ENCODE data around the gene IGSF3. TPM values are rescaled to one million over a fixed set of nuclear protein-coding genes. Genes with fewer than 3 reads are reported as not detected.

IGSF3 gene
- total and polyA plus RNA-seq, 7 donors: 0.34 to 1.2 (median 0.49) TPM

GRCh38 chr1:116712510-116712909 is 45.0 kb upstream of the IGSF3 start:
- ATAC-seq (no peak), DNase-seq (no peak)
- Histone ChIP-seq H3K36me3 (ENCODE audit: insufficient read depth in 1 of 2, low read depth in 1 of 2) (no peaks in the 10 kb centered on the region), H3K27me3 (ENCODE audit: insufficient read depth in 3 of 3, low read length in 2 of 3) (peaks cover 0 to 6% (median 2%) of the 10 kb centered on the region in 3 donors), H3K27ac (no peak overlapping the region), H3K4me1 (no peaks in the 10 kb centered on the region), H3K4me3 (no peak overlapping the region), H3K9me3 (no peaks in the 10 kb centered on the region)
- intact Hi-C loops (cut with DNase I): no loop called here
- TF ChIP-seq CTCF (IDR thresholded peaks at IDR 0.05): no peak
- WGBS, 3 donors: 63 to 76% (median 73%) methylated on average over 6 of the region's 6 CpGs

- H3K27ac ChIP-seq: no peak overlapping the region
- H3K27me3 ChIP-seq (ENCODE audit: insufficient read depth in 3 of 3, low read length in 2 of 3): peaks cover 0 to 6% (median 2%) of the 10 kb centered on the region in 3 donors
- WGBS, 3 donors: 44 to 80% (median 53%) methylated on average over 2 of the region's 2 CpGs
- H3K9me3 ChIP-seq: no peaks in the 10 kb centered on the region
- H3K36me3 ChIP-seq (ENCODE audit: insufficient read depth in 1 of 2, low read depth in 1 of 2): no peaks in the 10 kb centered on the region
- H3K4me3 ChIP-seq: no peak overlapping the region
- DNase-seq (no peak), ATAC-seq (no peak)
- H3K4me1 ChIP-seq: no peaks in the 10 kb centered on the region
- no peak for TF ChIP-seq CTCF (IDR thresholded peaks at IDR 0.05)
- intact Hi-C loops (cut with DNase I): no loop called here
These were observed 43.8 kb upstream of the IGSF3 start for GRCh38 chr1:116711263-116711840.

- WGBS, 3 donors: 57 to 72% (median 60%) methylated on average over 2 of the region's 2 CpGs
- H3K36me3 ChIP-seq (ENCODE audit: insufficient read depth in 1 of 2, low read depth in 1 of 2): no peaks in the 10 kb centered on the region
These were observed 43.1 kb upstream of the IGSF3 start for GRCh38 chr1:116710420-116711262.

DNA sequence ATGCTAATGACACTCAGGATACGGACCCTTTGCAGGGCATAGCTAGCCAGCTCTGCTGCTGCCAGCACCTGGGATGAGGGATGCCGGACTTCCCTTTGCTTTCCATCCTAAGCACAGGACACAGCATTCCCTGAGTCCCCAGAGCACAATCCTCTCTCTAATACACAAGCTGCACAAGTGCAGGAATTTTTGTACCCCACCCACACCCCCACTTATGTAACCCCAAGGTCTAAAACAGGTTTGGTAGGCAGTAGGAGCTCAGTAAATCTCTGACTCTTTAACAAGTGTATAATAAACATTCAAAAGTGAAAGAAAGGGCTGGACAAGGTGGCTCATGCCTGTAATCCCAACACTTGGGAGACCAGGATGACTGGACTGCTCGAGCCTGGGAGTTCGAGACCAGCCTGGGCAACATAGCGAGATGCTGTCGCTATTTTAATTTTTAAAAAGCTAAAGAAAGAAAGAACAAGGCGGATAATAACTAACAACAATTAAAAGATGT is 42.2 kb upstream of the IGSF3 start:
- H3K4me1 ChIP-seq: no peaks in the 10 kb centered on the region
- no peak for TF ChIP-seq CTCF (IDR thresholded peaks at IDR 0.05)
- WGBS, 3 donors: 90 to 93% (median 92%) methylated on average over 7 of the region's 7 CpGs
- H3K4me3 ChIP-seq: no peak overlapping the region
- peaks cover 0 to 6% (median 2%) of the 10 kb centered on the region in 3 donors for H3K27me3 ChIP-seq (ENCODE audit: insufficient read depth in 3 of 3, low read length in 2 of 3)
- H3K9me3 ChIP-seq: no peaks in the 10 kb centered on the region
- H3K36me3 ChIP-seq (ENCODE audit: insufficient read depth in 1 of 2, low read depth in 1 of 2): no peaks in the 10 kb centered on the region
- H3K27ac ChIP-seq: no peak overlapping the region
- intact Hi-C loops (cut with DNase I): no loop called here
- ATAC-seq: no peak
- no peak for DNase-seq

More at GRCh38 chr1:116710420-116711262, 43.1 kb upstream of the IGSF3 start:
- TF ChIP-seq CTCF (IDR thresholded peaks at IDR 0.05): no peak
- no peak overlapping the region for H3K27ac ChIP-seq
- H3K4me1 ChIP-seq: no peaks in the 10 kb centered on the region
- no peaks in the 10 kb centered on the region for H3K9me3 ChIP-seq
- DNase-seq (no peak), ATAC-seq (no peak)
- H3K27me3 ChIP-seq (ENCODE audit: insufficient read depth in 3 of 3, low read length in 2 of 3): peaks cover 0 to 6% (median 2%) of the 10 kb centered on the region in 3 donors
- no peak overlapping the region for H3K4me3 ChIP-seq
- intact Hi-C loops (cut with DNase I): no loop called here

All from psoas muscle (tissue), 8 donors.